Globus pallidus (tissue), 1 donor: ENCODE results near the gene BRME1.
"Not testable (repeated sequence)": the region's sequence is repeated elsewhere in the genome, so short reads cannot be mapped to it uniquely, and the experiment has no call there.

Experiments
- DNase-seq: peaks from one replicate; pipeline ENCODE4 v3.0.0-alpha.2; 2015; ENCODE audit warnings: low spot score

The BRME1 gene

DNA sequence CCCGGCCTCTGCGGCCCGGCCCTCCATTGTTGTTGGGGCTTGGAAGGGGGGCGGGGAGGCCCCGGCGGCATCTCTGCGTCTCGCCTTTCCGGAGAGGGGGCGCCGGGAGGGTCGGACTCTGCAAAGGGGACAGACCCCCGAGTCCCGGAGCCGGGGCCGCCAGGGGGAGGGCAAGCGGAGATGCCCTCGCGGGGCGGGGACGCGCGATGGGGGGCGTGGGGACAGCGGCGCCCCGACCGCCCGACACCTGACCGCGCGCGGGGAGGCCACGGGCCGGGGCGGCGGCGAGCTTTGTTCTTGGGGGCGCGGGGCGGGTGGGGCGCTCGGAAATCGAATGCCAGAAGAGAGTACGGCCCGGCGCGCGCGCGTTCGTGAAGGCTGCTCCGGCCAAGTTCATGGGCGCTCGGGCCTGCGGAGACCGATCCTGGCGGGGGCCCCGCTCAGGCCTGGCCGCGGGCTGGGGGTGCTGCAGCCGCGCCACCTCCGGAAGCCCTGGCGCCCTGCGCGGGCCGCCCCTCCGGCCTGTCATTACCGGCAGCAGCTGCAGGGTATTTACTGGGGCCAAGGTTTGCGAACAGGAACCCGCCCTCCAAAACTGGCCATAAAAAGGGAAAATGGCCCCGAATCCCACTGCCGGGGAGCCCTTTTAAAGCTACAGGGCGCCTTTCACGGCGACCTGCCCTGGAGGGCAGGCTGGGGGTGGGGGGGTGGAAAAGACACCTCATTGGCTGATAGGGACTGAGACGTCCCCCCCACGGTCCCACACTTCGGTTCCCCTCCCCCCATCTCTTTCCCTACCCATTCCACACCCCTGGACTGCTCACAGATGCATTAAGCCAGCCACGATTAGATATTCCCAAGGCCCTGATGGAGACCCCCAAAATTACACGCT, 40.1 kb downstream of the BRME1 start:
- no peak for DNase-seq

DNA sequence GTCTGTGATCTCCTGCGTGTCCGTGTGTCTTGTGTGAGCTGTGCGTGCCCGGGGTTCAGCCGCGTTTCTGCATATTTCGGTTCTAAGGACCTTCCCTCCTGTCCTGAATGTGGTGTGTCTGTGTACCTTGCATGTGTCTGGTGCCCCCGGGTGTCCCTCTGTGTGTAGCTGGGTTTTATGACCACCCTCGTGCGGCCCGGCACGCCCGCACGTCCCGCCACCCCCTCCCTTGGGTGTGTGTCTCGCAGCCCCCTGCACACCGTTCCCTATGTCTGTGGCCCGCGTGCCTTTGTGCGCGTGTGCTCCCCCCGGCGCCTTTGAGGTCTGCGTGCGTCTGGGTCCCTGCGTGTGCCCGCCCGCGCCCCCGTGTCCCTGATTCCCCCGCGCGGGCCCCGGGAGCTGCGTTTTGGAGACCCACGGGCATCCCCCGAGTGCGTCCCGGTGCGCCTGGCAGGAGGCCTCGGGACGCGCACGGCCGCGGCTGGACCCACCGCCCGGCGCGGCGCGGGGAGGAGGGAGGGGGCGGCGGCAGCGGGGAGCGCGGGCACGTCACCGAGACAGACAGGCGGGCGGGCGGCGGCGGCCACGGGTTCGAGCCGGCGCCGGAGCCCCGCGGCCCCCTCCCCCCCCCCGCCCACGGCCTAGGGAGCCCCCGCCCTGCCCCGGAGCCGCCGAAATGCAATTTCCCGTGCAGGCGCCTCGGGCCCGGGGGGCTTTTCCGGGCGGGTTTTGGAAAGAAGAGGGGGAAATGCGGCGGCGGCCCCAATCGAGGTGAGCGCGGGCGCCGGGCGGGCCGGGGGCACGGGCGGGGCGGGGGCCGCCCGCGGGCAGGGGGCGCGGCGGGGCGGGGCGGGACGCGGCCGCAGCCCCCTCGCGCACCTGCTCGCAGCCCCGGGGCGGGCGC, 41.0 kb downstream of the BRME1 start:
- DNase-seq = no peak

DNA sequence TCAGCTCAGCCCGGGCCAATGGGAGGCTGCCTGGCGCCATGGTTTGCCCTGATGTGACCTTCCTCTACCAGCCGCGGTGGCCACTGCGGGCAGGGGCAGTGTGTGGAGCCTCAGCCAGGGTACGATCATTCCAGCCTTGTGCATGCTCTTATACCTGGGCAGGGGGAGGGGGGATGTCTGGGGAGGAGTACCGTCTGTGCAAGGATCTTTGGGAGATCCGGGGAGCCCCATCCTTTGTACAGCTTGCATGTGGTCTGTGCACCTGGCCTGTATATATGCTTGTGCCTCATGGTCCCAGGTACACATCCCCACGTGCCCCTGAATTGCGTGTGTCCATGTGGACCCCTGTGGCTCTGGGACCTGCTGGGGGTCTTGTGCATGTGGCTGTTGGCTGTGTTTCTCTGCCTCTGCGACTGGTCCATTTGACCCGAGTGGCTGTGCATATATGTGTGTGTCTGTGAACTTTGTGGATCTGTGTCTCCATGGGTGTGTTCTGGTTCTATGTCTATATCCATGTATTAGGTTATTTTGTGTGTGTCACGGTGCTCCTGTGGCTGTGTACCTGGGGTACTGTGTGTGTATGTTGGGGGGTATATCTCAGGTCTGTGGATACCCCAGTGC, 41.8 kb downstream of the BRME1 start:
- DNase-seq = no peak

DNA sequence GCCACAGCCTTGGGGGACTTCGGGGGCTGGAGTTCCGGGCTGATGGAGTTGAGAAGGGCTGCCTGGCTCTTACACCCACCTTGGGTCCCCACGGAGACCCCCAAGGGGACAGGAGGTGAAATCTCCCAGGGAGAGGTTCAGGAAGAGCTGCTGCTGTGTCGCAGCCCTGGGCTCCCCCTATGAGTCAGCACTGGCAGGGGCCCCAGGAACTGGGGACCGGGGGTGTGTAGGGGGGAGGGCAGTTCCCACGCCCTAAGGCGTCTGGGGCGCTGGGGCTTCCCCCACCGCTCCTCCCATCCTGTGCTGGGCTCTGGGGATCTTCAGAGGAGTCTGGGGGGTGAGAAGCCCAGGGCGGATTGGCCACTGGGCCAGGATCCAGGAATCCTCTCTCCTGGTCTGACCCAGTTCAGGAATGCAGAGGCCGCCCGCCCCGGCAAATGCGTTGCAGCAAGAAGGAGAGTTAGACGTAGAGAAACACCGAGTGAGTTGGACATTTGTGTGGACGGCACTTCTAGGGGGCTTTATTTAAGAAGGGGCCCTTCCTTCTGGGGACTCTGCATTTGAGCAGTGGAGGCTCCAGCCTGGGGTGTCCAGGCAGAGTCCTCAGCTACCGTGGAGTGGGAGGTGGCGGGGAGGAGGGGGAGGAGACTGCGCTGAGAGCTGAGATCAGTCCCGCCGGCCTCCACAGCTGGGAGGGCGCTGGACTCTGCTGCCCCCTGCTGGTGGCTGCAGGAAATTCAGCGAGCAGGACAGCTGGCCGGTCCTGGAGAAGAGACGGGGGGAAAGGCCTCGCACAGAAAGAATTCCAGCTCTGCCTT, 44.0 kb downstream of the BRME1 start:
- peak; percentile 88 for DNase-seq

DNA sequence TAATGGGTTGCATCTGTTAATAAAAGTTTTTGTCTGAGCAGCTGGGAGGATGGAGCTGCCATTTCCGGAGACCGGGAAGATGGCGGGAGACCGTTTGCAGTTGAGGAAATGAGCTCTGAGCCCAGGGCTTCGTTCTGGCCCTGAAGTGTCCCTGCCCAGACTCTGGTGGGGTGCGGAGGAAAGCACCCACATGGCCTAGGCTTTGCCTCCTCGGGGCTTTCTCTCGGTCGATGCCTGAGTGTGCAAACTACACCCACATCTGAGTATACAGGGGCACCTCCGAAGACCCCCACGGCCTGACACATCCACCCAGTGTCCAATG, 44.6 kb downstream of the BRME1 start:
- no peak for DNase-seq

DNA sequence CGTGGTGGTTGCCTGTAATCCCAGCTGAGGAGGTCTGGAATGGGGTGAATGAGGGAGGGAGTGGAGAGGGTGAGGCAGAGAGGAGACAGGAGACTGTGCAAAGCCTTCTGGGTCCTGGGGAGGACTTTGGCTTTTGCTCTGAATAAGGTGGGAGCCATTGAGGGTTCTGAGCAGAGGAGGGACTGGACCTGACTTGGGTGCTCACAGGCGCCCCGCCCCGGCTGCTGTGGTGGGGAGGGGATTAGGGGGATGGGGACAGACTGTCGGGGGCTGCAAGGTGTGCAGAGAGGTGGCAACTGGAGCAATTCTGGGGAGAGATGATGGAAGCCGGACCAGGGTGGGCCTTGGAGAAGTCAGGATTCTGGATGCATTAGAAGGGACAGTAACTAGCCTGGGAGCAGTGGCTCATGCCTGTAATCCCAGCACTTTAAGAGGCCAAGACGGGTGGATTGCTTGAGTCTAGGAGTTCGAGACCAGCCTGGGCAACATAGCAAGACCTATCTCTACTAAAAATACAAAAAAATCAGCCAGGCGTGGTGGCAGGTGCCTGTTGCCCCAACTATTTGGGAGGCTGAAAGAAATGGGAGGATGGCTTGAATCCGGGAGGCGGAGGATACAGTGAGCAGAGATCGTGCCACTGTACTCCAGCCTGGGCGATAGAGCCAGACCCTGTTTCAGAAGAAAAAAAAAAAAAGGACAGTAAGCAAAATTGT, 45.1 kb downstream of the BRME1 start:
- no peak for DNase-seq

DNA sequence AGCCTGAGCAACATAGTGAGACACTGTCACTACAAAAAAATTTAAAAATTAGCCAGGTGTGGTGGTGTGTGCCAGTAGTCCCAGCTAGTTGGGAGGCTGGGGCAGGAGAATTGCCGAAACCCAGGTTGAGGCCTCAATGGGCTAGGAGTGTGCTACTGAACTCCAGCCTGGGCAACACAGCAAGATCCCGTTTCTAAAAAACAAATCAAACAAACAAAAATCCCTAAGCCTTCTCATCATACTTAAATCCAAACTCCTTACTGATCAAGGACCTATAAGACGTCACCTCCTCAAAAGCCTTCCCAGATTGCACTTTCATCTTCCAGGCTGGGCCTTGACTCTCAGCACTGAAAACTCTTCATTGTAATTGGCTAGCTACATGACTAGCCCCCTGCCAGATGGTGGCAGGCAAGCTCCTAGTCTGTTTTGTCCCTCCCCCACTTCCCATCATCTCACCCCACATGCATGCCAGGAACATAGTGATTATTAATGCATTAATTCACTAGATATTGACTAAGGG, 46.5 kb downstream of the BRME1 start:
- no peak for DNase-seq

DNA sequence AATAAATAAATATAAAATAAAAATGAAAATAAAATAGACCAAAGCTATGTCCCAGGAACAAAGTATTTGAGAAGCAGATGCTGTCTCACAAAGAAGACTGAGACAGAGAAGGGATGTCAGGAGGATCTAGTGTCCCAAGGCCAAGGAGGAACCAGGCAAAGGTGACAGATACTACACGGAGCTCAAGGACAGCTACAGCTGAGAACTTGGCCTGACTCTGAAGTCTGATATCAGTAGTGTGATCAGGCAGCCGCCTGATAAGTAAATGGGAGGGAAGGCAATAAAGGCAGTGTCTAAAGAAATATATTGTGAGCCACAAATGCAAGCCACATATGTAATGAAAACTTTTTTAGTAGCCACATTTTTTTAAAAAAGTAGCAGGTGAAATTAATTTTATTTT, 49.4 kb downstream of the BRME1 start:
- no peak for DNase-seq

DNA sequence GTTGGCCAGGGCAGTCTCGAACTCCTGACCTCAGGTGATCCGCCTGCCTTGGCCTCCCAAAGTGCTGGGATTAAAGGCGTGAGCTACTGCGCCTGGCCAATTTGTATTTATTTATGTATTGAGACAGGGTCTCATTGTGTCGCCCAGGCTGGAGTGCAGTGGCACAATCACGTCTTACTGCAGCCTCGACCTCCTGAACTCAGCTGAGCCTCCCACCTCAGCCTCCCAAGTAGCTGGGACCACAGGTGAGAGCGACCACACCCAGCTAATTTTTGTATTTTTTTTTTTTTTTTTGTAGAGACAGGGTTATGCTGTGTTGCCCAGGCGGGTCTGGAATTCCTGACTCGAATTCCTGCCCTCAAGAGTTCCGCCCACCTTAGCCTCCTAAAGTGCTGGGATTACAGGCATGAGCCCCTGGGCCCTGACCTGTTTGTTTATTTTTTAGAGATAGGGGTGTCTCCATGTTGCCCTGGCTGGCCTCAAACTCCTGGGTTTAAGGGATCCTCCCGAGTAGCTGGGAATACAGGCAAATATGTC, 53.7 kb downstream of the BRME1 start:
- not testable (repeated sequence) for DNase-seq

DNA sequence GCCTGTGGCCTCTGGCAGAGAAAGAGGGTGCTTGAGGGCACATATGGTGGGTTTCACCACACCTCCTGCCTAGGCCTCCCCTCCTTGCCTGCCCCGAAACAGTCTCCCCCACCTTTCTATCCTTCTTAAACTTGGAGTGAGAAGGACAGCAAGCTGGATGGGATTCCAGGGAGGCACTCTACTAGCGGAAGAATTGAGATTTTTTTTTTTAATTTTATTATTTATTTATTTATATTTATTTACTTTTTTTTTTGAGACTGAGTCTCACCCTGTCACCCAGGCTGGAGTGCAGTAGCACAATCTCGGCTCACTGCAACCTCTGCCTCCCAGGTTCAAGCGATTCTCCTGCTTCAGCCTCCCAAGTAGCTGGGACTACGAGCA, 54.2 kb downstream of the BRME1 start:
- DNase-seq = not testable (repeated sequence)

DNA sequence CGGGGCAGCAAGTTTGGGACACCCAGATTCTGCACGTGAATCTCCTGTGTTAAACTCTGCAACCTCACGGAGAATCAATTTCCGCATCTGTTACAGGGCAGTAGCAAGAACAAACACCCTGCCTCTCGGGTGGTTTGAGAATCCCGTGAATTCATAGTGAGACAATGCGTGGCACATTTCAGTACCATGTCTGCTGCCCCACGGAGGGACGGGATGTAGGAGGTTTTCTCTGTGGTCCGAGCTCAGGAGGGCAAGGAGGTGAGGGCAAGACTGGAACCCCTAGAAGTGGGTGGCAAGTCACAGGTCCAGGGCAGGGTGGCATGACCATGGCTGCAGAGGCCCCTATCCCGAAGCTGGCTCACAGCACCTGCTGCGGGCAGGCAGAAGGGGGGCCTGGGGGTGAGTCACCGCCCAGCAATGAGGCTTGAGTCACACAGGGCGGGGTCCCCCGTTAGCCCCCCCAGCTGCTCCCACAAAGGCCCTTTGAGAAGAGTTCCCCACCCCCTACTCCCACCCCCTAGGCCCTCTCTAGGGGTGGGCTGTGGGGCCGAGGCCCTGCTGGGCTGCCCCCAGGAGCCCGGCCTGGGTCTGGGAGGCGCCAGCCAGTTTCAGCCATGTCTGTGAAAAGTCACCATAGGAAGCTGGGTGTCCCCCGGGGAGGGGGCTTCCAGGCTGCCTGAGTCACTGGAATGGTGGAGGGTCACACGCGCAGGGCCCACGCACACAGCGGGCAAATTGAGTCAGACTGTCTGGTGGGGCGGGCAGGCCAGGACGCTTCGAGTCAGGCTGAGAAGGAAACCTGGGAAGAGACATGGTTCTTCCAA, 54.8 kb downstream of the BRME1 start:
- DNase-seq = peak; percentile 79

DNA sequence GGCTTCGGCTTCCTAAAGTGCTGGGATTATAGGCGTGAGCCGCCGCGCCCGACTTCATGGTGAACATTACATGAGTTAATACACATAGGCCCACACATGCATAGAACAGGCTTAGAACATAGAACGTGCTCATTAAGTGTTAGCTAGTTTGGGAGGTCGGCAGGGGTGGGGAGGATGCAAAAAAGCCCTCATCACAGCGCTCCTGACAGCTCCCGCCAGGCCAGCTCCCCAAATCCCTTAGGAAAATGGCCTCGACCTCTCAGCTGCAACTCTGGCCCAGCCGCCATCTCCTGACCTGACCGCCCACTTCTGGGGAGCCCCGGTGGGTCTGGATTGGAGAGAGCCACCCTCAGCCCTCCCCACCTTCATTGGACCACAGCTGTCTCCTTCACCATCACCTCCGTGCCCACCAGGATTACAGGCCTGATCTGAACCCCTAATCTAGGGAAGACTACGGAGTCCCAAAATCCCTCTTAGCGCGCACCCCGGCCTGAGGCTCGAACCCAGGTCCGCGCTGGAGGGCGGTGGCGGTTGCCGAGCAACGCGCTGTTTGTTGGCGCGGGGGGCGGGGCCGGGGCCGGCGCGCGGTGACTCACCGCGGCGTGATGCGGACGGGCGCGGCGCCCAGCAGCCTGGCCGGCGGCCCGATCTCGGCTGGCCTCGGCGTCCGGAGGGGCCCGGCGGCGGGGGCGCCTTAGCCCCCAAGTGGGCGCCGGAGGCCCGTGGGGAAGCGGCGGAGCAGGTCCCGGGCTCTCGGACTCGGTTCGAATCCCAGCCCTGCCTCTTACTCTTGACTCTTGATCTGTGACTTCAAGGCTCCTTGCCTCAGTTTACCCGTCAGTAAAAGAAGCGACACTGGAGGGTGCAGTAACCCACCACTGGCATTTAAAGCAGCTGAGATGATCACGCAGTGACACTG, 55.7 kb downstream of the BRME1 start:
- peak; percentile 72 for DNase-seq

DNA sequence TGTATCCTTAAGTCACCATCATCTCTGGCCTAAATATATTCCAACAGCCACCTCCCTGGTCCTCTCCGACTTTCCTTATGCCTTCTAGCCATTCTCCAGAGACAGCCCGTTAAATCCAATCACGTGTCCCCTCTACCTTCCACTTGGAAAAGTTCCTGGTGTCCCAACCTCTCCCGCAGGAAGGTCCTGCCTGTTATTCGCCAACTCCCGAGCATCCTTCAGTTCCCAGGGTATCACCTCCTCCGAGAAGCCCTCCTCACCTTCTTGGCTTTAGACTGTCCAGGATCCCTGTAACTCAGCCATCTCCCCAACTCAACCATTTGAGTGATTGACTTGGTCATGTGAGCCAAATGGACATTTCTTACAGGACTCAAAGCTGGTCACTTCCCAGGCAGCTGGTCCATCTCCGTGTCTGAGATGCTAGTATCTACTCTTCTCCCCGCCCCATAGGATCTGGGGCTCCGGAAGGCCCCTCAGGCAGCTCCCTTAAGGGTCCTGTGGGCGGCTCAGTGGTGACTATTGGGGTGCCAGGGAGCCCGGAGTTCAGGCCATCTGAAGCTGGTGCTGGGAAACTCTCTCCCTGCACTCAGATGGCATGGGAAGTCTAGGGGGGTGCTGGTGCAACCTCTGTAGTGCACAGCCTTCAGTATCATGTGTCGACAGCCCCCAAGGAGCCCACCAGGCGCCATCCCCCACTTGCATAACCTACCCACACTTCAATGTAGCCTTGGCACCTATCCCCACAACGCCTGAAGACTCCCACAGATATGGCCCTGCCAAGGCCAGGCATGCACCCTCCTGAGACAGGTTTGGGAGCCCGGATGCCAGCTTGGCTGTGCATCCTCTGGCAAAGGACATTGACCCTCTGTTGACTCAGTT, 56.9 kb downstream of the BRME1 start:
- DNase-seq = no peak

DNA sequence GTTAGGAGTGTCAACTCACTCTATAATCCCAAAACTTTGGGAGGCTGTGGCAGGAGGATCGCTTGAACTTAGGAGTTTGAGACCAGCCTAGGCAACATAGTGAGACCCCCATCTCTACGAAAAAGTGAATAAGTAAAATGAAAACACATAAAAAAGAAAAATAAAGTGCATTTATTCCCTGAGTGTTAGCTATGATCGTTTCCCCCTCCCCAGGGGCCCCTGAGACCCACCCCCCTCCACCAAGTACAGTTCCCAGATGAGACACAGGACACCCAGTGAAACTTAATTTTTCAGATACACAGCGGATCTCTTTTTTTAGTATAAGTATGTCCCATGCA, 57.6 kb downstream of the BRME1 start:
- no peak for DNase-seq

DNA sequence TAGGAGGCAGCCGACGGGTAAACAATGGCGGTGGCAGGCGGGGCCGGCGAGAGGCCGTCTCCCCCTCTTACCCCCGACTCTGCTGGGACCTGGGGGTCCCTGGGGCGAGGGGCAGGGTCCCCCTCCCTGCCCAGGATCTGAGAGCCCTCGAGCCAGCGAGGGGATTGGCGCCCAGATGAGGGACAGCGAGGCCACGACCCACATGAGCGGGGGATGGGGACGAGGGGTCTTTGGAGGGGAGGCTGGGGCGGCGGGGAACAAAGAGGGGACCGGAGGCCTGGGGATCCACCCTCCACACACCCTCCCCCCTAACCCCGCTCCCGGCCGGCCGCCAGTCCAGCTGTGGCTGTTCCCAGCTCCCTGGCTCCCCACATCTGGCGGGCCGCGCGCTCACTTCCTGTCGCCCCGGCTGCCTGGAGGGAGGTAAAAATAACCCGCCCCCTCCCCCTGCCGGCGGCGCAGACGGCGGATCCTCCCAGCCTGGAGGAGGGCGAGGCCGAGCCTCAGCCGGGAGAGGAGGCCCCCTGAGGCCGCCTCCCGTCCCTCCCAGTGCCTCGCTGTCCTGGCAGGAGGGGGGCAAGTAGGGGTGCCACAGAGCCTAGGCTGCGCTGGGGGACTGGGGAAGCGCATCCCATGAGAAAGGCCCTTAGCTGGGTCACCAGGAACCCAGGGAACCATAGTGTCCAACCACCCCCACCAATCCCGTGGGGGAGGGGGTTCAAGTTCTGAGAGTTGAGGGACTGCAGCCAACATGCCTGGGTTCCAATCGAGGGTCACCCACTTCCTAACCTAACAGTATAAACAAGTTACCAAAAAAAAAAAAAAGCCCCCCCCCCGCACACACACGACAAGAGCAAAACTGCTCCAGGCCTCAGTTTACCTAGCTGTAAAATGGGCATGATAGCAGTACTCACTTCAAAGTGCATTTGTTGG, 58.2 kb downstream of the BRME1 start:
- peak; percentile 80 for DNase-seq

DNA sequence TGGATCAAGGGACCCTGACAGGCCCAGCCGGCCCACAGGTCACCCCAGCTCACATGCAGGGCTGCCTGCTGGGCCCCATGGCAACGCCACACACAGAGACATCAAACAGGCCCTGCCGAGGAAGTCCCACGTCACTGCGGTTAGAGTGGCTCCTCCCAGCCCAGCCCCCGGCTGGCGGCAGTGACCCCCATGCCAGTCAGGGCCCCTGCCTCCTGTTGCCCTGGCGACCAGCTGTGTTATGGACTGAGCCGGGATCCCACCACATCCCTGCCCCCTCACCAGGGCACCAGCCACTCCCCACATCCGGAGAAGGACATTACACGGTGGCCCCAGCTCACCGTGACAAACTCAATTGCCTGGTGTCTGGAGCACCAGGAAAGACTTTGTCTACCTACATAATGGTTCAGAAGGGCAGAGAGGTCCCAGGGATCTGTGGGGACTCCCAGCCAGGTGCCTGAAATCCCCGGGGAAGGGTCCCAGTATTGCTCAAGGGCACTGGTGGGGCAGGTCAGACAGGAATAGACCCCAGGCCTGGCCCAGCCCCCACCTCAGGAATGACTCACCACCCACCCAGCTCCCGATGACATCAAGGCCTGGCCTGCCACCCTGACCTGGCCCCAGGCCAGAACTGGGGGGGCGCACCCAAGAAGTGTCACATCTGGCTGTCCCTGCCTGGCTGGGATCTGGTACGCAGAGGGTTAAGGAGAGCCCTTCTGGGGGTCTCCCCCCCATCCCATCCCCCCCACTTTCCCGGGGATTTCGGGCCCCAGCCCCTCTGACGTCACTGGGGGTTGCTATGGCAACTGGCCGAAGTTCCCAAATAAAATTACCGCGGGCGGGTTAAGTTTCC, 59.1 kb downstream of the BRME1 start:
- DNase-seq = peak; percentile 70
